GM21447 (cell line): ENCODE data around the gene WFIKKN1.

Source experiments
- ATAC-seq: cut with Tn5 transposase; IDR thresholded peaks from one replicate; pipeline ENCODE4 v1.9.1; 2021; ENCODE audit not compliant: unreplicated experiment

The WFIKKN1 gene

GRCh38 chr16:671353-672131 is 40.8 kb downstream of the WFIKKN1 start:
- no peak for ATAC-seq

GRCh38 chr16:672371-672770 is 41.6 kb downstream of the WFIKKN1 start:
- ATAC-seq = no peak

- no peak for ATAC-seq
Observed at GRCh38 chr16:672851-673250, 42.1 kb downstream of the WFIKKN1 start.

GRCh38 chr16:673399-673991 is 42.7 kb downstream of the WFIKKN1 start:
- no peak for ATAC-seq

- ATAC-seq = no peak
Observed at GRCh38 chr16:674214-674881, 43.6 kb downstream of the WFIKKN1 start.

GRCh38 chr16:674968-675883 is 44.4 kb downstream of the WFIKKN1 start, which contains the start of gene RHBDL1:
RHBDL1 (plus strand) TSS chr16:675671; CDS start chr16:675791, 120 bp downstream.
- no peak for ATAC-seq

GRCh38 chr16:675884-676564 is 45.2 kb downstream of the WFIKKN1 start:
- no peak for ATAC-seq

- no peak for ATAC-seq
Observed at GRCh38 chr16:676565-676902, 45.7 kb downstream of the WFIKKN1 start.

GRCh38 chr16:676913-677312 is 46.1 kb downstream of the WFIKKN1 start:
- no peak for ATAC-seq

- ATAC-seq = no peak
Observed at GRCh38 chr16:677316-678190, 46.8 kb downstream of the WFIKKN1 start.

- ATAC-seq = no peak
Observed at GRCh38 chr16:678209-678857, 47.5 kb downstream of the WFIKKN1 start.

- ATAC-seq = no peak
Observed at GRCh38 chr16:678858-679813, 48.4 kb downstream of the WFIKKN1 start.

- peak; percentile 37 for ATAC-seq
Observed at GRCh38 chr16:679814-680624, 49.2 kb downstream of the WFIKKN1 start, which contains the start of gene STUB1. STUB1 (plus strand) TSS chr16:680410; CDS start chr16:680526, 116 bp downstream.

GRCh38 chr16:680625-680945 is 49.8 kb downstream of the WFIKKN1 start:
- no peak for ATAC-seq

GRCh38 chr16:680967-681745 is 50.4 kb downstream of the WFIKKN1 start:
- ATAC-seq = no peak

- ATAC-seq = no peak
Observed at GRCh38 chr16:681746-682427, 51.1 kb downstream of the WFIKKN1 start.
